Neuronal stem cell (in vitro differentiated cells): ENCODE measurements around the gene SPDYE16.
"Not testable (repeated sequence)": the region's sequence is repeated elsewhere in the genome, so short reads cannot be mapped to it uniquely, and the experiment has no call there.

ENCODE experiments used
- DNase-seq: peaks from one replicate; pipeline ENCODE4 v3.0.0-alpha.2; 2013; ENCODE audit warnings: low spot score
- H2AFZ ChIP-seq: one replicate; pipeline ENCODE4 v1.6.1; 2013; ENCODE audit warnings: mild to moderate bottlenecking, low read length, inconsistent platforms
- H2AK5ac ChIP-seq: 2 replicates; pipeline ENCODE4 v1.6.1; 2013; ENCODE audit warnings: low read depth, mild to moderate bottlenecking, inconsistent platforms, low read length, moderate library complexity, mixed read lengths
- H2BK120ac ChIP-seq: 2 replicates; pipeline ENCODE4 v1.6.1; 2013; ENCODE audit warnings: low read depth, mild to moderate bottlenecking, inconsistent platforms, low read length, moderate library complexity, mixed read lengths
- H2BK12ac ChIP-seq: one replicate; pipeline ENCODE4 v1.6.1; 2013; ENCODE audit warnings: low read length, inconsistent platforms
- H2BK15ac ChIP-seq: 2 replicates; pipeline ENCODE4 v1.6.1; 2013; ENCODE audit warnings: mild to moderate bottlenecking, low read length, inconsistent platforms, mixed read lengths
- H2BK5ac ChIP-seq: one replicate; pipeline ENCODE4 v1.6.1; 2013; ENCODE audit warnings: inconsistent platforms, mild to moderate bottlenecking, low read length, moderate library complexity
- H3K14ac ChIP-seq: one replicate; pipeline ENCODE4 v1.6.1; 2013; ENCODE audit warnings: low read length, inconsistent platforms
- H3K18ac ChIP-seq: 2 replicates; pipeline ENCODE4 v1.6.1; 2013; ENCODE audit warnings: low read length, inconsistent platforms
- H3K23ac ChIP-seq: 2 replicates; pipeline ENCODE4 v1.6.1; 2013; ENCODE audit warnings: low read depth, mild to moderate bottlenecking, mixed read lengths, low read length, inconsistent platforms; ENCODE audit not compliant: poor library complexity
- H3K27ac ChIP-seq: replicated peaks from 3 replicates; pipeline ENCODE4 v1.5.1; 2013; ENCODE audit warnings: low read length, inconsistent platforms
- H3K27me3 ChIP-seq, 3 experiments: 2 replicates each; pipeline ENCODE4 v1.6.1; 2013; ENCODE audit warnings: low read length in 3 of 3, mild to moderate bottlenecking in 2 of 3, inconsistent platforms in 1 of 3, low read depth in 1 of 3, mixed read lengths in 1 of 3, moderate library complexity in 1 of 3; ENCODE audit not compliant: control insufficient read depth in 3 of 3, insufficient read depth in 3 of 3
- H3K36me3 ChIP-seq, 2 donors: replicated peaks in 1 of 2; 2 replicates each; pipeline ENCODE4 v1.6.1; 2013; ENCODE audit warnings: low read length in 2 of 2; ENCODE audit not compliant: control insufficient read depth in 2 of 2, insufficient read depth in 2 of 2
- H3K4ac ChIP-seq: 2 replicates; pipeline ENCODE4 v1.6.1; 2013; ENCODE audit warnings: inconsistent platforms, mild to moderate bottlenecking, low read length, moderate library complexity
- H3K4me1 ChIP-seq, 2 donors: 1 replicate in 1 of 2; 2 replicates in 1 of 2; pipeline ENCODE4 v1.6.1; 2013; ENCODE audit warnings: low read length in 2 of 2, low read depth in 1 of 2; ENCODE audit not compliant: control insufficient read depth in 2 of 2, insufficient read depth in 1 of 2
- H3K4me2 ChIP-seq: one replicate; pipeline ENCODE4 v1.6.1; 2013; ENCODE audit warnings: mild to moderate bottlenecking, low read length, inconsistent platforms; ENCODE audit not compliant: insufficient read depth, poor library complexity, severe bottlenecking
- H3K4me3 ChIP-seq, 2 donors: 2 replicates each; pipeline ENCODE4 v1.5.1; 2013; ENCODE audit warnings: low read length in 2 of 2, mild to moderate bottlenecking in 2 of 2, inconsistent platforms in 1 of 2, moderate library complexity in 1 of 2
- H3K79me1 ChIP-seq: one replicate; pipeline ENCODE4 v1.6.1; 2013; ENCODE audit warnings: low read depth, mild to moderate bottlenecking, inconsistent platforms, low read length, moderate library complexity
- H3K9ac ChIP-seq: one replicate; pipeline ENCODE4 v1.6.1; 2013; ENCODE audit warnings: mild to moderate bottlenecking, low read depth, low read length, inconsistent platforms; ENCODE audit not compliant: poor library complexity
- H3K9me3 ChIP-seq, 2 donors: replicated peaks in 1 of 2; 2 replicates each; pipeline versions ENCODE3 to v1.6.1; 2013; ENCODE audit warnings: low read length in 2 of 2, mild to moderate bottlenecking in 2 of 2, inconsistent platforms in 1 of 2, low read depth in 1 of 2, mixed read lengths in 1 of 2, moderate library complexity in 1 of 2; ENCODE audit not compliant: control insufficient read depth in 2 of 2, insufficient read depth in 1 of 2
- H4K8ac ChIP-seq: one replicate; pipeline ENCODE4 v1.6.1; 2013; ENCODE audit warnings: low read depth, mild to moderate bottlenecking, inconsistent platforms, low read length, moderate library complexity
- H4K91ac ChIP-seq: one replicate; pipeline ENCODE4 v1.6.1; 2013; ENCODE audit warnings: low read length, low read depth, mild to moderate bottlenecking, inconsistent platforms; ENCODE audit not compliant: poor library complexity
- WGBS, 2 donors: extraction: QIAGEN DNeasy Blood & Tissue Kit; methylation state at CpG; one replicate each; pipeline ENCODE4 v1.1.7; 2013; ENCODE audit warnings: missing lambda C conversion rate in 2 of 2, mixed read lengths in 1 of 2; ENCODE audit not compliant: insufficient read length in 2 of 2, insufficient replicate concordance in 1 of 2; ENCODE audit errors: extremely low coverage in 2 of 2; 5-methylcytosine and 5-hydroxymethylcytosine counted together

Gene SPDYE16

DNA sequence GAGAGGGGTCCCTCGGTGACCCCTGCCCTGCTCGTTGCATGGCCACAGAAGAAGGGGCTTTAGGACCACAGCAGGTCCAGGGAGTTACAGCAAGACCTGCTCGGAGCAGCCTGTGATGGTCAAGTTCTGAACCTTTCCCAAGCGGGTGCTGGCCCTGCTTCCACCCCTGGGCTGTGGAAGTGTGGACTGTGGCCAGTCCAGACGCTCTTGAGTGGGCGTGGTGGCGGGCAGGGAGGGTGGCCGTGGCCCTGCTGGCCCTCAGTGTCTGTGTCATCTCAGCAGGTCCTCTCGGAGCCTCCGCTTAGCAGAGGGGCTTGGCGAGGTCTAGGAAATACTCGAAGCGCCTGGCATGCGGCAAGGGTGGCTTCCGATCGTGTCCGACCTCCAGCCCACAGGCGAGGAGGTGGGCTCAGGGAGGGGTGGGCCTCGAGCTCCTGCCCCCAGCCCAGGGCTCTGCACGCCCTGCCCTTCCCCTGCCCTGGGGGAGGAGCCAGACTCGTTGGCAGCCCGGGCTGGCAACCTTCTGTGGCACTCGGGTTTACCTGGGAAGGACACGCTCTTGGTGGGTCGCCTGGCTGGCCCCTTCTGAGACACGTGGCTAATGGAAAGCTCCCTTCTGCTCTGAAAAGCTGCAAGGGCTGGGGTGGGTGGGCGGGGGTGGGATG, 45.0 kb downstream of the SPDYE16 start:
- H3K27ac ChIP-seq, H2BK120ac ChIP-seq, H2AFZ ChIP-seq, H2AK5ac ChIP-seq, H3K9ac ChIP-seq, H3K14ac ChIP-seq, H3K36me3 ChIP-seq, H4K8ac ChIP-seq, H3K4me3 ChIP-seq, H3K79me1 ChIP-seq, H3K27me3 ChIP-seq, H2BK15ac ChIP-seq, H2BK12ac ChIP-seq, H3K4ac ChIP-seq, H3K4me1 ChIP-seq, H3K23ac ChIP-seq, H2BK5ac ChIP-seq, H3K18ac ChIP-seq, DNase-seq, H4K91ac ChIP-seq, H3K9me3 ChIP-seq, H3K4me2 ChIP-seq: not testable (repeated sequence)
- WGBS, 2 donors = no CpG with 5 or more reads among the region's 27 CpGs

DNA sequence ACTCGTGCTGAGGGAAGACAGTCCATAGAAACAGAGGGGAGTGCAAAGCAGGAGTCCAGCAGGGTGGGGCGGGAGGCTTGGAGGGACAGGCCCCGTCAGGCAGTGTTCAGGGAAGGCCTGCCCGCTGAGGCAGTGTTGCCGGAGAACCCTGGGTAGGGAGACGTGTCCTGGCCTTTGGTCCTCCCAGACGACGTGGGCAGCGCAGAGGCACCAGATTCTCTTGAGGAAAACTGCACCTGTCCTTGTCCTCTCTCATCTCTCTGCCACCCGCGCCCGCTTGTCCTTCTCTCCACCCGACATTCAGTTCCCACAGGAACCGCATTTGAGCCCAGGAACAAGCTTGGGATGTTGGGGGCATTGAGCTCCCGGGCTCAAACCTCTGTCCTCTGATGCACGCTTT, 47.4 kb downstream of the SPDYE16 start:
- H2BK120ac ChIP-seq, H3K23ac ChIP-seq, H4K91ac ChIP-seq, H2AFZ ChIP-seq, H3K36me3 ChIP-seq, H3K79me1 ChIP-seq, H3K4ac ChIP-seq, H3K4me2 ChIP-seq, H3K9me3 ChIP-seq, H4K8ac ChIP-seq, H3K27me3 ChIP-seq, H3K27ac ChIP-seq, H3K4me3 ChIP-seq, H2BK15ac ChIP-seq, H3K14ac ChIP-seq, H3K4me1 ChIP-seq, H3K18ac ChIP-seq, H2AK5ac ChIP-seq, H2BK5ac ChIP-seq, H2BK12ac ChIP-seq, H3K9ac ChIP-seq, DNase-seq: not testable (repeated sequence)
- WGBS, 2 donors = no CpG with 5 or more reads among the region's 16 CpGs

DNA sequence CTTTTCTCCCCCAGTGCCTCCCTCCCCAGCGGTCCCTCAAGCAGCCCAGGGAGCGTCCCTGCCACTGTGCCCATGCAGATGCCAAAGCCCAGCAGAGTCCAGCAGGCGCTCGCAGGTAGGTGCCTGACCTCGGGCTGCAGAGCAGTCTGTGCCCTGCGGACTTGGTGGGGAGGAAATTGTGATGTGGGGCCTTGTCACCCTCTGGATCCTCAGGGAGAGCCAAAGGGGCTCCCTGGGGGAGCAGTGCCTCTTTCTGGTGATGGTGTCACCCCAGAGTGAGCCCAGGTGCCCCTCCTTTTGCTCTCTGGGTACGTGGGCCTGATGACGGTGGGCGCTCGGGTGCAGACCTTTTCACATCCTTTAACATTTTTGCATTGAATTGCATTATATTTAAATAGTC, 51.0 kb downstream of the SPDYE16 start:
- H3K4ac ChIP-seq, H3K27ac ChIP-seq, H3K4me1 ChIP-seq, H3K4me2 ChIP-seq, H3K79me1 ChIP-seq, H4K8ac ChIP-seq, H3K9me3 ChIP-seq, H2AFZ ChIP-seq, H2BK15ac ChIP-seq, H3K9ac ChIP-seq, H3K23ac ChIP-seq, H3K36me3 ChIP-seq, H3K18ac ChIP-seq, H2AK5ac ChIP-seq, H2BK5ac ChIP-seq, H2BK120ac ChIP-seq, H3K4me3 ChIP-seq, DNase-seq, H3K27me3 ChIP-seq, H4K91ac ChIP-seq, H2BK12ac ChIP-seq, H3K14ac ChIP-seq: not testable (repeated sequence)
- WGBS, 2 donors = no CpG with 5 or more reads among the region's 10 CpGs

DNA sequence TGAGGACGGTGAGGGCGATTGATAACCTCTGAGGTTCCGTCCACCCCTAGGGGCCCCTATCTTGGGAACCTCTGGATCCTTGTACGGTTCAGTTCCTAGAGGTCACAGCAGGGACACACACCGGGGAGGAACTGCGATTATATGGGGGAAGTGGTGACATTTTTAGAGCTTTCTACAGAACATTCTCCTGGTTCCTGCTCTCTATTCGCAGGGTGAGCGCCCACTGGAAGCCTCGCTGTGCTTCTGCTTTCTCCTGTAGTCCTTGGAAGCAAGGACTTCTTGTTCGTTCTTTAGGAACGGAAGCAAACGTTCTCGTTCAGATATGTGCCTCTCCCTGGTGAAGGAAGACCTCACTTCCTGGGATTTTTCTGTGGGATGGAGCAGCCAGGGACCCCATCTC, 55.1 kb downstream of the SPDYE16 start:
- H4K91ac ChIP-seq, H2BK120ac ChIP-seq, H3K9me3 ChIP-seq, H3K14ac ChIP-seq, H3K4me1 ChIP-seq, H3K9ac ChIP-seq, H3K4me2 ChIP-seq, H4K8ac ChIP-seq, H3K23ac ChIP-seq, DNase-seq, H3K4me3 ChIP-seq, H2AFZ ChIP-seq, H3K27ac ChIP-seq, H3K79me1 ChIP-seq, H3K36me3 ChIP-seq, H3K27me3 ChIP-seq, H3K4ac ChIP-seq, H2BK5ac ChIP-seq, H2BK15ac ChIP-seq, H2BK12ac ChIP-seq, H2AK5ac ChIP-seq, H3K18ac ChIP-seq: not testable (repeated sequence)
- no CpG with 5 or more reads among the region's 13 CpGs for WGBS, 2 donors
